HG03469 (cell line): ENCODE data around the gene TEN1.

Source experiments
- ATAC-seq: cut with Tn5 transposase; IDR thresholded peaks from one replicate; pipeline ENCODE4 v1.9.1; 2021; ENCODE audit warnings: mild to moderate bottlenecking, moderate library complexity, moderate number of reproducible peaks; ENCODE audit not compliant: unreplicated experiment

Gene TEN1

GRCh38 chr17:75976175-75976848, 2.7 kb upstream of the TEN1 start:
- ATAC-seq: no peak

GRCh38 chr17:75979705-75980187, 706 bp downstream of the TEN1 start:
- ATAC-seq: no peak

- no peak for ATAC-seq
These were observed 1.4 kb downstream of the TEN1 start for GRCh38 chr17:75980188-75981018.

- ATAC-seq: no peak
These were observed 2.1 kb downstream of the TEN1 start for GRCh38 chr17:75981019-75981615.

- ATAC-seq: no peak
These were observed 4.6 kb downstream of the TEN1 start for GRCh38 chr17:75983501-75984181.

GRCh38 chr17:75985986-75986385, 6.9 kb downstream of the TEN1 start:
- ATAC-seq: no peak

GRCh38 chr17:75987041-75987440, 8.0 kb downstream of the TEN1 start:
- no peak for ATAC-seq

- ATAC-seq: no peak
These were observed 12.4 kb downstream of the TEN1 start for GRCh38 chr17:75991396-75991795.

- no peak for ATAC-seq
These were observed 15.8 kb downstream of the TEN1 start for GRCh38 chr17:75994802-75995370.

- no peak for ATAC-seq
These were observed 16.4 kb downstream of the TEN1 start for GRCh38 chr17:75995385-75995925.

GRCh38 chr17:75996665-75997590, 17.9 kb downstream of the TEN1 start:
- no peak for ATAC-seq

GRCh38 chr17:75998327-75998795, 19.3 kb downstream of the TEN1 start:
- ATAC-seq: no peak

GRCh38 chr17:76000016-76000754, 21.1 kb downstream of the TEN1 start:
- ATAC-seq: no peak

- ATAC-seq: no peak
These were observed 21.9 kb downstream of the TEN1 start, which contains the start of gene CDK3 for GRCh38 chr17:76000755-76001521. TSS of gene CDK3 (plus strand) at chr17:76000855. CDS start at chr17:76001426, 571 bp downstream.

- no peak for ATAC-seq
These were observed 23.1 kb downstream of the TEN1 start for GRCh38 chr17:76002100-76002499.

GRCh38 chr17:76003915-76004314, 24.9 kb downstream of the TEN1 start:
- ATAC-seq: no peak

GRCh38 chr17:76004750-76005262, 25.8 kb downstream of the TEN1 start:
- no peak for ATAC-seq
